Liver (tissue), 3 donors: ENCODE measurements around the gene SAFB.

ENCODE experiments used
- ATF3 ChIP-seq: IDR thresholded peaks from 2 replicates; pipeline ENCODE4 v1.6.1; 2016; ENCODE audit warnings: antibody characterized with exemption
- CTCF ChIP-seq: fragments of 150-350 bp; IDR thresholded peaks from 2 replicates; pipeline ENCODE4 v1.5.1; 2017; ENCODE audit warnings: improper control_type of control experiment, low read depth, low read length; ENCODE audit not compliant: missing input control
- EGR1 ChIP-seq, 2 donors: IDR thresholded peaks; 2 replicates each; pipeline ENCODE4 v1.6.1; 2016 to 2018; ENCODE audit warnings: antibody characterized with exemption in 2 of 2, low read depth in 2 of 2
- FOXA1 ChIP-seq: IDR thresholded peaks from 2 replicates; pipeline ENCODE4 v1.6.1; 2016; ENCODE audit warnings: antibody characterized with exemption
- HNF4G ChIP-seq: IDR thresholded peaks from 2 replicates; pipeline ENCODE4 v1.6.1; 2016; ENCODE audit warnings: antibody characterized with exemption
- JUND ChIP-seq, 2 donors: IDR thresholded peaks; 2 replicates each; pipeline ENCODE4 v1.6.1; 2016; ENCODE audit warnings: antibody characterized with exemption in 2 of 2
- MAX ChIP-seq: IDR thresholded peaks from 2 replicates; pipeline ENCODE4 v1.6.1; 2016; ENCODE audit warnings: antibody characterized with exemption
- RAD21 ChIP-seq, 2 donors: IDR thresholded peaks; 2 replicates each; pipeline ENCODE4 v1.6.1; 2016; ENCODE audit warnings: antibody characterized with exemption in 2 of 2, mild to moderate bottlenecking in 2 of 2
- REST ChIP-seq: IDR thresholded peaks from 2 replicates; pipeline ENCODE4 v1.6.1; 2016; ENCODE audit warnings: antibody characterized with exemption, mild to moderate bottlenecking
- SP1 ChIP-seq: IDR thresholded peaks from 2 replicates; pipeline ENCODE4 v1.6.1; 2018; ENCODE audit warnings: antibody characterized with exemption, mild to moderate bottlenecking
- TAF1 ChIP-seq: conservative IDR thresholded peaks from 2 replicates; pipeline ENCODE4 v1.6.1; 2016; ENCODE audit warnings: antibody characterized with exemption, mild to moderate bottlenecking
- YY1 ChIP-seq: IDR thresholded peaks from 2 replicates; pipeline ENCODE4 v1.6.1; 2016; ENCODE audit warnings: antibody characterized with exemption, mild to moderate bottlenecking
- donor health status: healthy.
- donor health status: healthy.

- TF ChIP-seq REST (no peak), SP1 (no peak), YY1 (no peak), CTCF (no peak), RAD21 (IDR thresholded peaks at IDR 0.05) (no peak), JUND (IDR thresholded peaks at IDR 0.05) (no peak), TAF1 (no peak), HNF4G (no peak), MAX (no peak), ATF3 (no peak), FOXA1 (no peak), EGR1 (IDR thresholded peaks at IDR 0.05; ENCODE audit: low read depth in 2 of 2) (no peak)
These were observed 42.7 kb upstream of the SAFB start for GRCh38 chr19:5580161-5580571.
